Endothelial cell of umbilical vein (primary cell): ENCODE measurements around the gene ABI3BP. TPM values are rescaled to one million over a fixed set of nuclear protein-coding genes. Genes with fewer than 3 reads are reported as not detected.

ENCODE experiments used
- BruUV-seq: library from RNA; stranded (reverse); fragments of 400-500 nt; replicated peaks from 2 replicates; lab custom pipeline; 2021; lab: Mats Ljungman, UMichigan
- CTCF ChIA-PET: fragments of 300-600, 350-600 bp; sonication (Branson Sonifier 250); formaldehyde crosslinking; loops from one replicate; lab custom pipeline; 2021; ENCODE audit warnings: antibody characterized with exemption, inconsistent platforms; lab: Charles Lee
- POLR2A ChIA-PET: fragments of 300-600, 350-600 bp; sonication (Branson Sonifier 250); formaldehyde crosslinking; loops from one replicate; lab custom pipeline; 2021; ENCODE audit warnings: antibody characterized with exemption, inconsistent platforms; lab: Charles Lee
- DNase-seq: peaks from one replicate; pipeline ENCODE4 v3.0.0-alpha.2; 2011; ENCODE audit warnings: low read depth, low spot score
- FAIRE-seq: peaks from 2 replicates; lab custom pipeline; 2011; peaks lifted over from hg19 to GRCh38; lab: Jason Lieb, UNC
- H2AFZ ChIP-seq: 2 replicates; pipeline ENCODE4 v1.6.0; 2012; ENCODE audit warnings: low read depth, low read length, control low read depth, inconsistent platforms
- H3K27ac ChIP-seq: 2 replicates; pipeline ENCODE4 v1.5.1; 2011; ENCODE audit warnings: low read depth, mild to moderate bottlenecking, control low read depth, low read length, moderate library complexity; ENCODE audit not compliant: insufficient read depth
- H3K27me3 ChIP-seq, 2 experiments: 2 replicates each; pipeline versions ENCODE4 v1.6.0 to v1.6.1; 2011; ENCODE audit warnings: low read length in 2 of 2, mixed read lengths in 1 of 2; ENCODE audit not compliant: control insufficient read depth in 2 of 2, insufficient read depth in 2 of 2
- H3K36me3 ChIP-seq, 2 experiments: 2 replicates in 1 of 2; 3 replicates in 1 of 2; pipeline ENCODE4 v1.5.1; 2011; ENCODE audit warnings: low read length in 2 of 2, mild to moderate bottlenecking in 1 of 2, moderate library complexity in 1 of 2; ENCODE audit not compliant: control insufficient read depth in 2 of 2, insufficient read depth in 2 of 2; ENCODE audit errors: extremely low read depth in 1 of 2
- H3K4me1 ChIP-seq: 3 replicates; pipeline ENCODE4 v1.5.1; 2011; ENCODE audit warnings: mild to moderate bottlenecking, low read length; ENCODE audit not compliant: control insufficient read depth, insufficient read depth; ENCODE audit errors: extremely low read depth
- H3K4me2 ChIP-seq: 2 replicates; pipeline ENCODE4 v1.6.1; 2011; ENCODE audit warnings: low read length, control low read depth, mixed read lengths; ENCODE audit not compliant: insufficient read depth
- H3K4me3 ChIP-seq, 3 experiments: fragments of 200-600 bp in 1 of 3; sonication (generic), shearing (Covaris generic) in 1 of 3; replicated peaks in 1 of 3; 2 replicates each; pipeline ENCODE4 v1.5.1; 2011 to 2016; ENCODE audit warnings: control low read depth in 3 of 3, low read length in 3 of 3, mild to moderate bottlenecking in 2 of 3, inconsistent platforms in 1 of 3, low read depth in 1 of 3, moderate library complexity in 1 of 3; ENCODE audit not compliant: insufficient read depth in 1 of 3
- H3K79me2 ChIP-seq: 2 replicates; pipeline ENCODE4 v1.6.0; 2012; ENCODE audit warnings: low read length, inconsistent platforms; ENCODE audit not compliant: control insufficient read depth, insufficient read depth
- H3K9ac ChIP-seq: replicated peaks from 2 replicates; pipeline ENCODE3; 2011; ENCODE audit warnings: low read length, control low read depth; ENCODE audit not compliant: insufficient read depth; ENCODE audit errors: extremely low read depth
- H3K9me1 ChIP-seq: replicated peaks from 3 replicates; pipeline ENCODE4 v1.6.0; 2011; ENCODE audit warnings: mild to moderate bottlenecking, low read length; ENCODE audit not compliant: control insufficient read depth, insufficient read depth; ENCODE audit errors: extremely low read depth
- H3K9me3 ChIP-seq: replicated peaks from 2 replicates; pipeline ENCODE4 v1.5.1; 2012; ENCODE audit warnings: low read length, inconsistent platforms; ENCODE audit not compliant: control insufficient read depth, insufficient read depth
- H4K20me1 ChIP-seq: replicated peaks from 2 replicates; pipeline ENCODE3; 2011; ENCODE audit warnings: mild to moderate bottlenecking, low read length; ENCODE audit not compliant: control insufficient read depth, insufficient read depth; ENCODE audit errors: extremely low read depth
- EZH2 ChIP-seq: IDR thresholded peaks from 2 replicates; pipeline ENCODE4 v1.6.1; 2012; ENCODE audit warnings: borderline replicate concordance, low read depth, mild to moderate bottlenecking, moderate library complexity, low read length, inconsistent platforms; ENCODE audit not compliant: severe bottlenecking
- FOS ChIP-seq: IDR thresholded peaks from 2 replicates; pipeline ENCODE4 v1.6.1; 2011; ENCODE audit warnings: mild to moderate bottlenecking, low read length, moderate library complexity, borderline replicate concordance; ENCODE audit not compliant: insufficient read depth
- GATA2 ChIP-seq: IDR thresholded peaks from 2 replicates; pipeline ENCODE4 v1.7.0; 2011; ENCODE audit warnings: low read depth, mild to moderate bottlenecking, moderate library complexity, mixed read lengths, low read length; ENCODE audit not compliant: insufficient read length, insufficient read depth
- JUN ChIP-seq: IDR thresholded peaks from 2 replicates; pipeline ENCODE4 v1.6.1; 2011; ENCODE audit warnings: borderline replicate concordance, low read depth; ENCODE audit not compliant: insufficient read length, insufficient read depth
- MYC ChIP-seq: IDR thresholded peaks from one replicate; pipeline ENCODE4 v1.6.1; 2011; ENCODE audit warnings: mild to moderate bottlenecking, low read depth, low read length
- POLR2A ChIP-seq: IDR thresholded peaks from 2 replicates; pipeline ENCODE4 v1.6.1; 2012; ENCODE audit warnings: low read depth, mild to moderate bottlenecking, control low read depth, low read length
- POLR2AphosphoS5 ChIP-seq: IDR thresholded peaks from 2 replicates; pipeline ENCODE4 v1.6.1; 2012; ENCODE audit warnings: low read depth, mild to moderate bottlenecking, control low read depth, low read length, moderate library complexity; ENCODE audit not compliant: insufficient read depth
- dilution Hi-C: fragments of 300-500 bp; cut with MboI; formaldehyde crosslinking; loops from one replicate; pipeline ENCODE4 v1.15.0; 2019; ENCODE audit warnings: low sequenced_read_pairs; ENCODE audit not compliant: extremely low pct_ligation_motif_present
- intact Hi-C: fragments of 100-400 bp; cut with micrococcal nuclease; formaldehyde crosslinking; loops from one replicate; pipeline ENCODE4 v1.10.0; 2022
- polyA plus RNA-seq, 4 experiments: library from polyadenylated mRNA; depleted of rRNA in 3 of 4; stranded (reverse) in 3 of 4; unstranded in 1 of 4; fragments of >200 nt; gene quantifications; 2 replicates each; pipeline versions ENCODE4 v1.2.1 to v1.2.3, GENCODE V29; 2011 to 2012; ENCODE audit warnings: missing spikeins in 1 of 4
- total RNA-seq: library from RNA; stranded (reverse); gene quantifications from 2 replicates; pipeline ENCODE4 v1.2.3, GENCODE V29; 2021
- TF ChIP-seq, protein P1 (sequence below): IDR thresholded peaks from 2 replicates; pipeline ENCODE4 v1.6.1; 2011; ENCODE audit not compliant: insufficient read depth, insufficient read length
- TF ChIP-seq, protein P2 (sequence below), 2 donors: IDR thresholded peaks; 1 replicate in 1 of 2; 2 replicates in 1 of 2; pipeline ENCODE4 v1.5.1; 2011; ENCODE audit warnings: low read length in 2 of 2, mild to moderate bottlenecking in 2 of 2, moderate library complexity in 2 of 2, control low read depth in 1 of 2, inconsistent platforms in 1 of 2, low read depth in 1 of 2; ENCODE audit not compliant: insufficient read depth in 1 of 2; ENCODE audit errors: extremely low read depth in 1 of 2

The ABI3BP gene
- total and polyA plus RNA-seq, 2 donors (not counting 3 experiments of a cell fraction or from before 2014, with no cell fraction given): 78.1 to 106 TPM

DNA sequence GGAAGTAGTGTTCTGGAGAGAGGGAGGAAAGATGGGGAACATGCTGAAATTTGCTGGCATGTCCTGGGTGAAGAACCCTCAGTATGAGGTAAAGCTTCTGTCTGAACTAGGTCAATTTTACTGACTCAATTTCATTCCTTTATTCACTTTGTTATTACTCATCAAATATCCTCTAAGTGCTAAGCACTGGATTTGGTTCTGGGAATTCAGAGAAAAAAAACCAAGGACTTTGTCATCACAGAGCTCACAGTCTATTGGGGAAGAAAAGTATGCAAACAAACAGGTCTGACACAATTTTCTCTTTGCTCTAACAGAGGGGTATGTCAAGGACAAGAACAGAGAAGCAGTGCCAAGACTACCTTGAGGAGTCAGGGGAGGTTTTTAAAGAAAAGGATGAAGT, 215.9 kb downstream of the ABI3BP start:
- Histone ChIP-seq H3K4me2 (no peak overlapping the region), H3K36me3 (no peaks in the 10 kb centered on the region), H3K79me2 (no peaks in the 10 kb centered on the region), H3K4me3 (no peak overlapping the region), H3K27ac (no peak overlapping the region), H3K4me1 (no peaks in the 10 kb centered on the region), H2AFZ (no peak overlapping the region), H3K9ac (no peak overlapping the region), H3K27me3 (no peaks in the 10 kb centered on the region), H3K9me3 (no peaks in the 10 kb centered on the region), H4K20me1 (no peaks in the 10 kb centered on the region), H3K9me1 (no peaks in the 10 kb centered on the region)
- dilution Hi-C loops (no loop called here), intact Hi-C loops (no loop called here)
- DNase-seq (no peak), FAIRE-seq (no peak)
- ChIA-PET CTCF (interaction anchor here (1.5 kb wide), 1 partner anchor 20 kb away, joined by 3 read pairs; no protein-coding TSS in a partner anchor), POLR2A (no interaction called here)
- TF ChIP-seq POLR2A: no peak
- TF ChIP-seq POLR2AphosphoS5: no peak
- no peak for TF ChIP-seq GATA2
- TF ChIP-seq, protein P1, sequence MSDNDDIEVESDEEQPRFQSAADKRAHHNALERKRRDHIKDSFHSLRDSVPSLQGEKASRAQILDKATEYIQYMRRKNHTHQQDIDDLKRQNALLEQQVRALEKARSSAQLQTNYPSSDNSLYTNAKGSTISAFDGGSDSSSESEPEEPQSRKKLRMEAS: no peak
- TF ChIP-seq, protein P2, sequence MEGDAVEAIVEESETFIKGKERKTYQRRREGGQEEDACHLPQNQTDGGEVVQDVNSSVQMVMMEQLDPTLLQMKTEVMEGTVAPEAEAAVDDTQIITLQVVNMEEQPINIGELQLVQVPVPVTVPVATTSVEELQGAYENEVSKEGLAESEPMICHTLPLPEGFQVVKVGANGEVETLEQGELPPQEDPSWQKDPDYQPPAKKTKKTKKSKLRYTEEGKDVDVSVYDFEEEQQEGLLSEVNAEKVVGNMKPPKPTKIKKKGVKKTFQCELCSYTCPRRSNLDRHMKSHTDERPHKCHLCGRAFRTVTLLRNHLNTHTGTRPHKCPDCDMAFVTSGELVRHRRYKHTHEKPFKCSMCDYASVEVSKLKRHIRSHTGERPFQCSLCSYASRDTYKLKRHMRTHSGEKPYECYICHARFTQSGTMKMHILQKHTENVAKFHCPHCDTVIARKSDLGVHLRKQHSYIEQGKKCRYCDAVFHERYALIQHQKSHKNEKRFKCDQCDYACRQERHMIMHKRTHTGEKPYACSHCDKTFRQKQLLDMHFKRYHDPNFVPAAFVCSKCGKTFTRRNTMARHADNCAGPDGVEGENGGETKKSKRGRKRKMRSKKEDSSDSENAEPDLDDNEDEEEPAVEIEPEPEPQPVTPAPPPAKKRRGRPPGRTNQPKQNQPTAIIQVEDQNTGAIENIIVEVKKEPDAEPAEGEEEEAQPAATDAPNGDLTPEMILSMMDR (IDR thresholded peaks at IDR 0.05; ENCODE audit: extremely low read depth in 1 of 2, insufficient read depth in 1 of 2, low read depth in 1 of 2, low read length in 2 of 2): no peak
- TF ChIP-seq MYC: no peak
- no peak for TF ChIP-seq EZH2
- no peak for TF ChIP-seq FOS
- no peak for TF ChIP-seq JUN
- no TSS peak for BruUV-seq
